H1 (cell line): ENCODE results near the gene MYCBPAP. TPM values are rescaled to one million over a fixed set of nuclear protein-coding genes. Genes with fewer than 3 reads are reported as not detected.

Experiments
- FOSL1 ChIP-seq: IDR thresholded peaks from 2 replicates; pipeline ENCODE4 v1.6.1; 2011; ENCODE audit warnings: mild to moderate bottlenecking, low read depth, low read length, moderate library complexity; ENCODE audit not compliant: insufficient read depth
- polyA plus RNA-seq, 7 experiments: library from polyadenylated mRNA; depleted of rRNA in 3 of 7; stranded (reverse) in 5 of 7; unstranded in 2 of 7; fragments of >200 nt in 5 of 7; fragments of 200-250 nt in 2 of 7; gene quantifications; 1 replicate in 5 of 7; 2 replicates in 1 of 7; 4 replicates in 1 of 7; pipeline versions ENCODE4 v1.2.1 to v1.2.3, GENCODE V29; 2011 to 2013; ENCODE audit warnings: missing spikeins in 2 of 7, mixed read lengths in 2 of 7
- total RNA-seq: library from RNA; stranded (reverse); fragmentation: NEBNext Ultra II Directional; extraction: Animal tissue kit (Norgen Biotek cat#: 25700); gene quantifications from 2 replicates; pipeline ENCODE4 v1.2.1, GENCODE V29; 2021

The MYCBPAP gene
- total and polyA plus RNA-seq, 2 of the 8 experiments (the other 6 are each of a cell fraction or from before 2014, with no cell fraction given): 0.89 to 3.3 TPM

- TF ChIP-seq FOSL1: no peak
Measured at GRCh38 chr17:50529849-50530248, 21.6 kb downstream of the MYCBPAP start (continued).
